ENCODE measurements around the gene NPB.

Gene NPB

GRCh38 chr17:81934850-81935708, 33.0 kb downstream of the NPB start:
- TF ChIP-seq CTCF (IDR thresholded peaks at IDR 0.05), result no peak

- no peak for TF ChIP-seq CTCF (IDR thresholded peaks at IDR 0.05)
These were observed 33.7 kb downstream of the NPB start for GRCh38 chr17:81935709-81936084.

- no peak for TF ChIP-seq CTCF (IDR thresholded peaks at IDR 0.05)
These were observed 37.2 kb downstream of the NPB start for GRCh38 chr17:81939218-81939617.

GRCh38 chr17:81939881-81940385, 37.9 kb downstream of the NPB start:
- TF ChIP-seq CTCF (IDR thresholded peaks at IDR 0.05), result no peak

- TF ChIP-seq CTCF (IDR thresholded peaks at IDR 0.05), result no peak
These were observed 38.8 kb downstream of the NPB start for GRCh38 chr17:81940538-81941483.

- no peak for TF ChIP-seq CTCF (IDR thresholded peaks at IDR 0.05)
These were observed 39.6 kb downstream of the NPB start for GRCh38 chr17:81941484-81942166.

- TF ChIP-seq CTCF (IDR thresholded peaks at IDR 0.05), result no peak
These were observed 40.1 kb downstream of the NPB start for GRCh38 chr17:81942167-81942553.

All from LNCAP (cell line).